BE2C (cell line): ENCODE data around the gene ANGEL2.

Source experiments
- DNase-seq: peaks from one replicate; pipeline ENCODE4 v3.0.0-alpha.2; 2020
- H3K27me3 ChIP-seq: fragments of 250-450 bp; sonication (Bioruptor Pico); 2 replicates; pipeline ENCODE4 v1.5.1; 2020; ENCODE audit warnings: mild to moderate bottlenecking
- H3K36me3 ChIP-seq: fragments of 250-450 bp; sonication (Bioruptor Pico); 2 replicates; pipeline ENCODE4 v1.5.1; 2020; ENCODE audit warnings: mild to moderate bottlenecking
- H3K4me1 ChIP-seq: fragments of 250-450 bp; sonication (Bioruptor Pico); 2 replicates; pipeline ENCODE4 v1.5.1; 2020
- H3K4me3 ChIP-seq: 2 replicates; pipeline ENCODE4 v1.5.1; 2011; ENCODE audit warnings: low read depth, low read length
- H3K9me3 ChIP-seq: fragments of 250-450 bp; sonication (Bioruptor Pico); 2 replicates; pipeline ENCODE4 v1.5.1; 2020
- TF ChIP-seq, protein P1 (sequence below): IDR thresholded peaks from 2 replicates; pipeline ENCODE4 v1.5.1; 2012; ENCODE audit warnings: mild to moderate bottlenecking, low read depth, low read length

Gene ANGEL2

DNA sequence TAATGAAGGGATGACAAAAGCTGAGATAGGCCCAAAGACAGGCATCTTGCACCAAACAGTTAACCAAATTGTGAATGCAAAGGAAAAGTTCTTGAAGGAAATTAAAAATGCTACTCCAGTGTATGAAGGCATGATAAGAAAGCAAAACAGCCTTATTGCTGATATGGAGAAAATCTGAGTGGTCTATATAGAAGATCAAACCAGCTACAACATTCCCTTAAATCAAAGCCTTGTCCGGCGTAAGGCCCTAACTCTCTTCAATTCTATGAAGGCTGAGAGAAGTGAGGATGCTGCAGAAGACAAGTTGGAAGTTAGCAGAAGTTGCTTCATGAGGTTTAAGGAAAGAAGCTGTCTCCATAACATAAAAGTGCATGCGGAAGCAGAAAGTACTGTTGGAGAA lies 4.3 kb upstream of the ANGEL2 start:
- TF ChIP-seq, protein P1, sequence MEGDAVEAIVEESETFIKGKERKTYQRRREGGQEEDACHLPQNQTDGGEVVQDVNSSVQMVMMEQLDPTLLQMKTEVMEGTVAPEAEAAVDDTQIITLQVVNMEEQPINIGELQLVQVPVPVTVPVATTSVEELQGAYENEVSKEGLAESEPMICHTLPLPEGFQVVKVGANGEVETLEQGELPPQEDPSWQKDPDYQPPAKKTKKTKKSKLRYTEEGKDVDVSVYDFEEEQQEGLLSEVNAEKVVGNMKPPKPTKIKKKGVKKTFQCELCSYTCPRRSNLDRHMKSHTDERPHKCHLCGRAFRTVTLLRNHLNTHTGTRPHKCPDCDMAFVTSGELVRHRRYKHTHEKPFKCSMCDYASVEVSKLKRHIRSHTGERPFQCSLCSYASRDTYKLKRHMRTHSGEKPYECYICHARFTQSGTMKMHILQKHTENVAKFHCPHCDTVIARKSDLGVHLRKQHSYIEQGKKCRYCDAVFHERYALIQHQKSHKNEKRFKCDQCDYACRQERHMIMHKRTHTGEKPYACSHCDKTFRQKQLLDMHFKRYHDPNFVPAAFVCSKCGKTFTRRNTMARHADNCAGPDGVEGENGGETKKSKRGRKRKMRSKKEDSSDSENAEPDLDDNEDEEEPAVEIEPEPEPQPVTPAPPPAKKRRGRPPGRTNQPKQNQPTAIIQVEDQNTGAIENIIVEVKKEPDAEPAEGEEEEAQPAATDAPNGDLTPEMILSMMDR = no peak
- H3K9me3 ChIP-seq = no peaks in the 10 kb centered on the region
- DNase-seq = no peak
- H3K27me3 ChIP-seq = no peaks in the 10 kb centered on the region
- no peaks in the 10 kb centered on the region for H3K4me1 ChIP-seq
- H3K4me3 ChIP-seq = no peak overlapping the region
- no peaks in the 10 kb centered on the region for H3K36me3 ChIP-seq

DNA sequence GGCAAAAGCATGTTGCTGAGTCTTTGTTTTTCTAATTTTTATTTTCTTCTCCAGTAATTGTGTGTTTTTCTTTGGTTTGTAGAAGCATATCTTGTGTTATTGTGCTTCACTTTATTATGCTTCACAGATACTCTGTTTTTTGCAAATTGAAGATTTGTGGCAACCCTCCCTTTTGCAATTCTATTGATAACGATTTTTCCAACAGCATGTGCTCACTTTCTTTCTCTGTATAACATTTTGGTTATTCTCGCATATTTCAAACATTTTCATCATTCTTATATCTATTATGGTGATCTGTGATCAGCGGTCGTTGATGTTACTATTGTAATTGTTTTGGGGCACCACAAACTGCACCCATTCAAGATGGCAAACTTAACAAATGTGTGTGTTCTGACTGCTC lies 3.8 kb upstream of the ANGEL2 start:
- no peak for DNase-seq
- no peaks in the 10 kb centered on the region for H3K4me1 ChIP-seq
- H3K27me3 ChIP-seq = no peaks in the 10 kb centered on the region
- no peaks in the 10 kb centered on the region for H3K36me3 ChIP-seq
- no peaks in the 10 kb centered on the region for H3K9me3 ChIP-seq
- TF ChIP-seq, protein P1 = no peak
- no peak overlapping the region for H3K4me3 ChIP-seq

DNA sequence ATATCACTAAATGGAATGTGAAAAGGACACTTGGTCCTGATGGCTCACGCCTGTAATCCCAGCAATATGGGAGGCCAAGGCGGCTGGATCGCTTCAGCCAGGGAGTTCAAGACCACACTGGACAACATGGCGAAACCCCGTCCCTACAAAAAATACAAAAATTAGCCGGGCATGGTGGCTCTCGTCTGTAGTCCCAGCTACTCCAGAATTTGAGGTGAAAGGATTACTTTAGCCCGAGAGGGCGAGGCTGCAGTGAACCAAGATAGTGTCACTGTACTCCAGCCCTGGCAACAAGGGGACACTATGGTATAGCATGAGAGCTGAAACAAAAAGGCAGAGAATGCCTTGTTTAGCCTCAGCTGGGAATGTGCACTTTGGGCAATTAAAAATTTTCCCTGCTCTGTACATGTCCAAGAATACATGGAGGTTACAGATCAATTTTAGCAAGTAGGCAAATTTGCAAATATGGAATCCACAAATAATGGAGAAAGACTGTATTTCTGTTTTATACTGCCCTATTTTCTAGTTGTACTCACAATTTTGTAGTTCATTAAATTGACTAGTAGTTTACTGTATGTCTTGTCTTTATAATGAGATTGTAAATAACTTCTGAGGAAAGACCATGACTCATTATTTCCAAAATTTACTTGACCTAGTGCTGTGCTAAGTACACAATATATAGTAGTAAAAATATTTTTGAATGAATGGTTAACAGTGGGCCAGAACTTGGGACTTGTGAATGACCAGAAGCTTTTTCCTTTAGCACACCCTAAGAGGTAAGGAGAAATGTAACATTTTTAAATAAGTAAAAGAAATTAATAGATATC lies 2.0 kb upstream of the ANGEL2 start:
- TF ChIP-seq, protein P1 = no peak
- Histone ChIP-seq H3K4me1 (0 out of 2 replicates have a peak, but pooled peaks cover 3% of the 10 kb centered on the region), H3K36me3 (no peaks in the 10 kb centered on the region), H3K4me3 (no peak overlapping the region), H3K9me3 (no peaks in the 10 kb centered on the region), H3K27me3 (no peaks in the 10 kb centered on the region)
- DNase-seq = no peak

DNA sequence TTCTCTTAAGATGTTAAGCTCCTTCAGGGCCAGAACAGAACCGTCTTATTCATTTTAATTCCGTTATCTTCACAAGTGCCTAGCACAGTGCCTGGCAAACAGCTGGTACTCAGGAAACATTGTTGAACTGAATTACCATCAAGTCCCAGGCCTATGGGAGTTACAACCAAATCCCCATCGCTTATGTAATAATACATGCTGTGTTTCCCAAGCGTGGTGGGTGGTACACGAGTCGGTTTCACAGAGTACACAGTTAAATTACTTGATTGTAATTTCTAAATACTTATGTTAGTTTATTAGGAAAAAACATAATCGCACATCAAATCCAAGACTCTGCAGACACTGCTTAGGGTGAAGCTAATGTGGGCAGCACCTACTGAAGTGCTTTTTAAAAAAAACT lies 1.0 kb downstream of the ANGEL2 start:
- DNase-seq = peak; percentile 8

DNA sequence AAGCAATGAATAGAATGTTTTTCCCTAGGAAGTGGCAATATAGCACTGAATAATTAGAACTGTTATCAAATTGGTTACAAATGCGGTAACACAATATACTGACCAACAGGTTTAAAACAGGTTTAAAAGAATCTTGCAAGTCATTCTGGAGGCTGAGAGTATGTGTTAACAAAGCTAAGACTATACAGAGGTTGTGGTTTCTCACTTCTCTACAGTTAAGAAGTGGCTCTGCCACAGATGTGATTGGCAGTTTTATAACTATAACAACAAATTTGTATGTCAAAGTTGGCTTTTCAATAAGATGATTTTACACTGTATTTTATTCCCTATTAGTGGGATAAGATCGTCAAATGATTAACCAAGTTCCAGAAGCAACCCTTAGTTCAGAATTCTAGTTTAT lies 7.1 kb downstream of the ANGEL2 start:
- Histone ChIP-seq H3K27me3 (no peaks in the 10 kb centered on the region), H3K4me3 (no peak overlapping the region), H3K4me1 (no peaks in the 10 kb centered on the region), H3K9me3 (no peaks in the 10 kb centered on the region), H3K36me3 (peaks cover 27% of the 10 kb centered on the region)
- no peak for DNase-seq
- TF ChIP-seq, protein P1 = no peak

More for the DNA sequence above, 1.0 kb downstream of the ANGEL2 start:
- Histone ChIP-seq H3K4me1 (0 out of 2 replicates have a peak, but pooled peaks cover 3% of the 10 kb centered on the region), H3K9me3 (no peaks in the 10 kb centered on the region), H3K36me3 (no peaks in the 10 kb centered on the region; the same call in 1 of the 2 replicates), H3K27me3 (no peaks in the 10 kb centered on the region), H3K4me3 (peak overlapping the region; percentile 85)
- TF ChIP-seq, protein P1 = no peak

DNA sequence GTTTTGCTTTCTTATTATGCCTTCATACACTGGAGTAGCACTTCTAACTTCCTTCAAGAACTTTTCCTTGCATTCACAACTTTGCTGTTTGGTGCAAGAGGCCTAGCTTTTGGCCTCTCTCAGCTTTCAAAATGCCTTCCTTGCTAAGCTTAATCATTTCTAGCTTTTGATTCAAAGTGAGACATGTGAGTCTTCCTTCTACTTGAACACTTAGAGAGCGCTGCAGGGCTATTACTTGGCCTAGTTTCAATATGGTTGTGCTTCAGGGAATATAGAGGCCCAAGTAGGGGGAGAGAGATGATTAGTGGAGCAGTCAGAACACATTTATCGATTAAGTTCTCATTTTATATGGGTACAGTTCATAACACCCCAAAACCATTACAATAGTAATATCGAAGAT lies 12.4 kb downstream of the ANGEL2 start:
- no peaks in the 10 kb centered on the region for H3K4me1 ChIP-seq
- TF ChIP-seq, protein P1 = no peak
- peaks cover 23% of the 10 kb centered on the region for H3K36me3 ChIP-seq
- no peak for DNase-seq
- no peaks in the 10 kb centered on the region for H3K27me3 ChIP-seq
- H3K4me3 ChIP-seq = no peak overlapping the region
- no peaks in the 10 kb centered on the region for H3K9me3 ChIP-seq
